B cell (primary cell): ENCODE measurements around the gene KCNT2. TPM values are rescaled to one million over a fixed set of nuclear protein-coding genes. Genes with fewer than 3 reads are reported as not detected.

ENCODE experiments used
- ATAC-seq: fragments of 200-7000 bp; cut with Tn5 transposase; one replicate; pipeline ENCODE4 v1.10.0; 2021; ENCODE audit warnings: low read depth, mild to moderate bottlenecking, moderate number of reproducible peaks, moderate library complexity
- CTCF ChIA-PET: fragments of 350-600 bp; sonication (Branson Sonifier 250); formaldehyde crosslinking; loops from one replicate; lab custom pipeline; 2021; ENCODE audit warnings: antibody characterized with exemption, inconsistent platforms; lab: Charles Lee
- POLR2A ChIA-PET: fragments of 350-600 bp; sonication (Branson Sonifier 250); formaldehyde crosslinking; loops from one replicate; lab custom pipeline; 2021; ENCODE audit warnings: antibody characterized with exemption; lab: Charles Lee
- DNase-seq: peaks from one replicate; pipeline ENCODE4 v3.0.0; 2013
- H2AFZ ChIP-seq: 2 replicates; pipeline ENCODE4 v1.6.1; 2012; ENCODE audit warnings: mild to moderate bottlenecking, low read depth, low read length; ENCODE audit not compliant: insufficient read depth, poor library complexity, severe bottlenecking
- H3K27ac ChIP-seq, 2 donors: 1 replicate in 1 of 2; 2 replicates in 1 of 2; pipeline ENCODE4 v1.5.1; 2012 to 2013; ENCODE audit warnings: low read length in 2 of 2, mild to moderate bottlenecking in 2 of 2, moderate library complexity in 1 of 2
- H3K27me3 ChIP-seq, 4 experiments: fragments of 200-600 bp in 1 of 4; sonication (generic) in 1 of 4; replicated peaks in 1 of 4; 1 replicate in 2 of 4; 2 replicates in 2 of 4; pipeline versions ENCODE4 v1.6.1 to v1.7.0; 2013 to 2016; ENCODE audit warnings: low read length in 3 of 4, mild to moderate bottlenecking in 2 of 4, mixed read lengths in 1 of 4, moderate library complexity in 1 of 4; ENCODE audit not compliant: insufficient read depth in 4 of 4, control insufficient read depth in 3 of 4; ENCODE audit errors: control extremely low read depth in 1 of 4
- H3K36me3 ChIP-seq, 2 experiments: replicated peaks in 1 of 2; 1 replicate in 1 of 2; 2 replicates in 1 of 2; pipeline versions ENCODE4 v1.6.1 to v1.7.1; 2013; ENCODE audit warnings: low read length in 1 of 2; ENCODE audit not compliant: insufficient read depth in 2 of 2, control insufficient read depth in 1 of 2; ENCODE audit errors: control extremely low read depth in 1 of 2, extremely low read depth in 1 of 2
- H3K4me1 ChIP-seq, 2 donors: fragments of 200-600 bp in 1 of 2; sonication (generic) in 1 of 2; 1 replicate in 1 of 2; 2 replicates in 1 of 2; pipeline versions ENCODE4 v1.5.1 to v1.6.1; 2013 to 2017; ENCODE audit warnings: low read length in 2 of 2; ENCODE audit not compliant: control insufficient read depth in 2 of 2, insufficient read depth in 2 of 2
- H3K4me2 ChIP-seq: replicated peaks from 2 replicates; pipeline ENCODE3; 2012; ENCODE audit warnings: mild to moderate bottlenecking, low read depth, low read length; ENCODE audit not compliant: poor library complexity, severe bottlenecking
- H3K4me3 ChIP-seq, 5 experiments: fragments of 200-600 bp in 1 of 5; sonication (generic) in 1 of 5; 1 replicate in 3 of 5; 2 replicates in 2 of 5; pipeline versions ENCODE4 v1.5.1 to v1.7.0; 2011 to 2016; ENCODE audit warnings: low read length in 4 of 5, mild to moderate bottlenecking in 4 of 5, low read depth in 2 of 5, control low read depth in 1 of 5, moderate library complexity in 1 of 5; ENCODE audit not compliant: insufficient read depth in 1 of 5; ENCODE audit errors: control extremely low read depth in 1 of 5, extremely low read depth in 1 of 5
- H3K79me2 ChIP-seq: fragments of 200-600 bp; sonication (generic); one replicate; pipeline ENCODE4 v1.6.0; 2016; ENCODE audit warnings: low read length; ENCODE audit not compliant: control insufficient read depth, insufficient read depth
- H3K9ac ChIP-seq: fragments of 200-600 bp; sonication (generic); 2 replicates; pipeline ENCODE4 v1.6.1; 2017; ENCODE audit warnings: mild to moderate bottlenecking, low read length, moderate library complexity
- H3K9me3 ChIP-seq, 3 donors: one replicate each; pipeline versions ENCODE4 v1.6.1 to v1.7.1; 2013; ENCODE audit warnings: low read length in 2 of 3; ENCODE audit not compliant: control insufficient read depth in 2 of 3, insufficient read depth in 1 of 3; ENCODE audit errors: control extremely low read depth in 1 of 3
- H4K20me1 ChIP-seq: 2 replicates; pipeline ENCODE4 v1.6.0; 2012; ENCODE audit warnings: mild to moderate bottlenecking, low read length; ENCODE audit not compliant: insufficient read depth, control insufficient read depth, poor library complexity, severe bottlenecking
- H3K27ac Mint-ChIP-seq: one replicate; pipeline ENCODE4 v1.8.0; 2021; ENCODE audit warnings: mixed read lengths
- H3K27me3 Mint-ChIP-seq: one replicate; pipeline ENCODE4 v1.8.0; 2021; ENCODE audit warnings: mixed read lengths
- H3K4me1 Mint-ChIP-seq: one replicate; pipeline ENCODE4 v1.8.0; 2021; ENCODE audit warnings: mixed read lengths
- H3K4me3 Mint-ChIP-seq: one replicate; pipeline ENCODE4 v1.8.0; 2021; ENCODE audit warnings: mixed read lengths
- H3K9me3 Mint-ChIP-seq: one replicate; pipeline ENCODE4 v1.8.0; 2022; ENCODE audit warnings: mixed read lengths; ENCODE audit not compliant: insufficient read depth
- EZH2 ChIP-seq: IDR thresholded peaks from 2 replicates; pipeline ENCODE4 v1.6.1; 2012; ENCODE audit warnings: borderline replicate concordance, low read depth, mild to moderate bottlenecking, moderate library complexity, low read length; ENCODE audit not compliant: insufficient read depth, poor library complexity, severe bottlenecking
- WGBS: methylation state at CpG from one replicate; pipeline ENCODE4 v1.1.5; 2013; ENCODE audit warnings: missing lambda C conversion rate; ENCODE audit not compliant: insufficient coverage; 5-methylcytosine and 5-hydroxymethylcytosine counted together
- intact Hi-C: fragments of 100-400 bp; cut with micrococcal nuclease; formaldehyde crosslinking; loops from one replicate; pipeline ENCODE4 v1.10.0; 2022
- polyA plus RNA-seq: library from polyadenylated mRNA; depleted of rRNA; stranded (reverse); fragments of >200 nt; gene quantifications from 2 replicates; pipeline ENCODE4 v1.2.3, GENCODE V29; 2012
- total RNA-seq, 2 donors: library from RNA; stranded (reverse); fragments of 120-200 nt in 1 of 2; gene quantifications; 1 replicate in 1 of 2; 2 replicates in 1 of 2; pipeline versions ENCODE4 v1.2.3 to v1.2.4, GENCODE V29; 2013 to 2022
- TF ChIP-seq, protein P1 (sequence below): fragments of 200-600 bp; IDR thresholded peaks from one replicate; pipeline ENCODE4 v1.8.0; 2022; ENCODE audit warnings: antibody characterized with exemption, mild to moderate bottlenecking

KCNT2 gene
- total and polyA plus RNA-seq, 2 donors (not counting 1 experiment from before 2014, with no cell fraction given): not detected

- H3K4me1 ChIP-seq: no peaks in the 10 kb centered on the region
- ChIA-PET CTCF (no interaction called here), POLR2A (no interaction called here)
- no peak overlapping the region for H3K27ac Mint-ChIP-seq
- TF ChIP-seq, protein P1, sequence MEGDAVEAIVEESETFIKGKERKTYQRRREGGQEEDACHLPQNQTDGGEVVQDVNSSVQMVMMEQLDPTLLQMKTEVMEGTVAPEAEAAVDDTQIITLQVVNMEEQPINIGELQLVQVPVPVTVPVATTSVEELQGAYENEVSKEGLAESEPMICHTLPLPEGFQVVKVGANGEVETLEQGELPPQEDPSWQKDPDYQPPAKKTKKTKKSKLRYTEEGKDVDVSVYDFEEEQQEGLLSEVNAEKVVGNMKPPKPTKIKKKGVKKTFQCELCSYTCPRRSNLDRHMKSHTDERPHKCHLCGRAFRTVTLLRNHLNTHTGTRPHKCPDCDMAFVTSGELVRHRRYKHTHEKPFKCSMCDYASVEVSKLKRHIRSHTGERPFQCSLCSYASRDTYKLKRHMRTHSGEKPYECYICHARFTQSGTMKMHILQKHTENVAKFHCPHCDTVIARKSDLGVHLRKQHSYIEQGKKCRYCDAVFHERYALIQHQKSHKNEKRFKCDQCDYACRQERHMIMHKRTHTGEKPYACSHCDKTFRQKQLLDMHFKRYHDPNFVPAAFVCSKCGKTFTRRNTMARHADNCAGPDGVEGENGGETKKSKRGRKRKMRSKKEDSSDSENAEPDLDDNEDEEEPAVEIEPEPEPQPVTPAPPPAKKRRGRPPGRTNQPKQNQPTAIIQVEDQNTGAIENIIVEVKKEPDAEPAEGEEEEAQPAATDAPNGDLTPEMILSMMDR: no peak
- H3K4me1 Mint-ChIP-seq: no peaks in the 10 kb centered on the region
- intact Hi-C loops: no loop called here
- 94% methylated on average over 2 of the region's 2 CpGs for WGBS
- H3K9me3 Mint-ChIP-seq: peaks cover 1% of the 10 kb centered on the region
- no peak overlapping the region for H3K4me2 ChIP-seq
- H3K36me3 ChIP-seq: no peaks in the 10 kb centered on the region
- no peak overlapping the region for H3K9ac ChIP-seq
- H2AFZ ChIP-seq: no peak overlapping the region
- no peaks in the 10 kb centered on the region for H3K79me2 ChIP-seq
- no peak overlapping the region for H3K27ac ChIP-seq
- DNase-seq (no peak), ATAC-seq (no peak)
- H3K9me3 ChIP-seq: no peaks in the 10 kb centered on the region
- no peak overlapping the region for H3K4me3 Mint-ChIP-seq
- H3K4me3 ChIP-seq: no peak overlapping the region
- H3K27me3 Mint-ChIP-seq: no peaks in the 10 kb centered on the region
- H3K27me3 ChIP-seq: no peaks in the 10 kb centered on the region
- H4K20me1 ChIP-seq: no peaks in the 10 kb centered on the region
Observed at GRCh38 chr1:196454792-196455191, 153.4 kb downstream of the KCNT2 start.

DNA sequence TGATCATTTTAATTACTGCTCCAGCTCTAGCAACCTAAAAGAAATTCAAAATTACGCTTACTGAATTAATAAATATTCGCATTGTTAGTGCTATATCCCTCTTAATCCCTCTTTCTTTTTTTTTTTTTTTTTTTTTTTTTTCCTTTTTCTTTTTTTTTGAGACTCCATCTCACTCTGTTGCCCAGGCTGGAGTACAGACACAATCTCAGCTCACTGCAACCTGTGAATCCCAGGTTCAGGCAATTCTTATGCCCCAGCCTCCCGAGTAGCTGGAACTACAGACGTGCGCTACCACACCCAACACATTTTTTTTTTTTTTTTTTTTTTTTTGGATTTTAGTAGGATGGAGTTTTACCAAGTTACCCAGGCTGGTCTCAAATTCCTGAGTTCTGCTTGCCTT lies 157.1 kb downstream of the KCNT2 start:
- Mint-ChIP-seq H3K27me3 (no peaks in the 10 kb centered on the region), H3K4me1 (no peaks in the 10 kb centered on the region), H3K9me3 (peaks cover 1% of the 10 kb centered on the region), H3K4me3 (no peak overlapping the region), H3K27ac (no peak overlapping the region)
- no peak for TF ChIP-seq EZH2
- TF ChIP-seq, protein P1: no peak
- Histone ChIP-seq H3K27ac (no peak overlapping the region), H3K36me3 (no peaks in the 10 kb centered on the region), H3K79me2 (no peaks in the 10 kb centered on the region), H3K4me2 (no peak overlapping the region), H3K9ac (no peak overlapping the region), H4K20me1 (no peaks in the 10 kb centered on the region), H3K4me1 (no peaks in the 10 kb centered on the region), H2AFZ (no peak overlapping the region), H3K4me3 (no peak overlapping the region), H3K27me3 (no peaks in the 10 kb centered on the region), H3K9me3 (no peaks in the 10 kb centered on the region)
- no CpG with 5 or more reads among the region's 5 CpGs for WGBS
- DNase-seq (no peak), ATAC-seq (no peak)
- intact Hi-C loops: no loop called here
- ChIA-PET POLR2A (no interaction called here), CTCF (no interaction called here)
